ENCODE results near the gene CDCP2.

CDCP2 gene

DNA sequence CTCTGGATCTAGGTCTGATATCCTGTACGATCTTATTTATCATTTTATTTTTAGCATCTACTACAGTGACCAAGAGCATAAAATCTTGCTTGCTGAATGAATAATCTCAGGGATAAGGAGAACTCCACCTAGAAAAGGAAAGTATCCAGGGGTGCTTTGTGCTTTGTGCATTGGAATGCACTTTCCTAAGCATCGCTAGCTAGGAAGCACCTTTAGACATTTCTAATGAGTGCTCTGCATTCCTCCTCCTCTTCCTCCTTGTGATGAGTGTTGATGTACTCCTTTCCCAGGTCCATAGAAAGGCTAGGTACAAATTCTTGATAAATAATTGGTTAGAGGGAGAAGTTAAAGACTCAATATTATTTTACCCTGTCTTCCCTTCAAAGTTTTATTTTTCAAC lies 68.0 kb downstream of the CDCP2 start:
- no peak for DNase-seq

All from NCI-H1417 (cell line).